HEK293 (cell line): ENCODE results near the gene OLFM1.

Experiments used
- CTCF ChIA-PET: fragments of 350-600 bp; formaldehyde crosslinking; extraction: SDS; loops from one replicate; lab custom pipeline; 2021; ENCODE audit warnings: antibody characterized with exemption; lab: Yijun Ruan, JAX
- POLR2A ChIA-PET: fragments of 300-600 bp; formaldehyde crosslinking; extraction: SDS; loops from one replicate; lab custom pipeline; 2020; ENCODE audit warnings: antibody characterized with exemption, inconsistent platforms; lab: Yijun Ruan, JAX
- H3K27ac ChIP-seq: fragments of 200-500 bp; sonication (Bioruptor generic); 2 replicates; pipeline ENCODE4 v1.5.1; 2014; ENCODE audit warnings: low read depth, low read length, control low read depth, inconsistent platforms; ENCODE audit errors: extremely low read depth
- H3K36me3 ChIP-seq, 2 experiments: fragments of 200-500 bp in 1 of 2; sonication (Bioruptor generic) in 1 of 2; 1 replicate in 1 of 2; 2 replicates in 1 of 2; pipeline ENCODE4 v1.5.1; 2014 to 2017; ENCODE audit warnings: inconsistent platforms in 2 of 2, low read length in 2 of 2; ENCODE audit not compliant: control insufficient read depth in 2 of 2, insufficient read depth in 1 of 2
- H3K4me1 ChIP-seq: fragments of 200-500 bp; sonication (Bioruptor generic); 2 replicates; pipeline ENCODE4 v1.5.1; 2014; ENCODE audit warnings: mild to moderate bottlenecking, low read length, inconsistent platforms; ENCODE audit not compliant: control insufficient read depth, insufficient read depth
- H3K4me3 ChIP-seq: 2 replicates; pipeline ENCODE4 v1.5.1; 2011; ENCODE audit warnings: low read depth, mild to moderate bottlenecking, control low read depth, low read length, moderate library complexity
- H3K9me3 ChIP-seq: fragments of 200-500 bp; sonication (Bioruptor generic); 2 replicates; pipeline ENCODE4 v1.5.1; 2014; ENCODE audit warnings: low read depth, low read length, inconsistent platforms; ENCODE audit not compliant: control insufficient read depth, insufficient read depth
- AEBP2 ChIP-seq: fragments of 450-650 bp; formaldehyde crosslinking; IDR thresholded peaks from 2 replicates; pipeline ENCODE4 v1.5.1; 2016; ENCODE audit warnings: missing biosample characterization, missing genetic modification characterization, borderline replicate concordance
- GLI2 ChIP-seq: fragments of 450-650 bp; formaldehyde crosslinking; IDR thresholded peaks from 2 replicates; pipeline ENCODE4; 2017; ENCODE audit warnings: missing biosample characterization, missing genetic modification characterization, low read depth, borderline replicate concordance
- HOXD13 ChIP-seq: sonication (generic); formaldehyde crosslinking; IDR thresholded peaks from 2 replicates; pipeline ENCODE4 v1.8.0; 2022; ENCODE audit warnings: missing genetic modification reagents, borderline replicate concordance
- OVOL3 ChIP-seq: fragments of 450-650 bp; formaldehyde crosslinking; IDR thresholded peaks from 2 replicates; pipeline ENCODE4 v1.5.1; 2016; ENCODE audit warnings: missing biosample characterization, missing genetic modification characterization
- SP7 ChIP-seq: fragments of 450-650 bp; formaldehyde crosslinking; IDR thresholded peaks from 2 replicates; pipeline ENCODE4 v1.5.1; 2016; ENCODE audit warnings: missing biosample characterization, missing genetic modification characterization
- TRIM28 ChIP-seq: IDR thresholded peaks from 2 replicates; pipeline ENCODE4 v1.6.1; 2011; ENCODE audit warnings: low read length, control low read depth, borderline replicate concordance
- YY1 ChIP-seq: fragments of 450-650 bp; formaldehyde crosslinking; IDR thresholded peaks from 2 replicates; pipeline ENCODE4 v1.5.1; 2018; ENCODE audit warnings: missing biosample characterization, missing genetic modification characterization
- YY2 ChIP-seq: fragments of 450-650 bp; formaldehyde crosslinking; IDR thresholded peaks from 2 replicates; pipeline ENCODE4 v1.5.1; 2016; ENCODE audit warnings: missing biosample characterization, missing genetic modification characterization
- ZBTB17 ChIP-seq: fragments of 450-650 bp; formaldehyde crosslinking; IDR thresholded peaks from 2 replicates; pipeline ENCODE4 v1.5.1; 2016; ENCODE audit warnings: missing biosample characterization, missing genetic modification characterization
- ZBTB49 ChIP-seq: fragments of 450-650 bp; formaldehyde crosslinking; IDR thresholded peaks from 2 replicates; pipeline ENCODE4 v1.5.1; 2016; ENCODE audit warnings: missing biosample characterization, missing genetic modification characterization, low read depth
- ZNF121 ChIP-seq: fragments of 450-650 bp; formaldehyde crosslinking; IDR thresholded peaks from 2 replicates; pipeline ENCODE4 v1.5.1; 2016; ENCODE audit warnings: missing biosample characterization, missing genetic modification characterization
- ZNF132 ChIP-seq: fragments of 450-650 bp; formaldehyde crosslinking; IDR thresholded peaks from 2 replicates; pipeline ENCODE4 v1.5.1; 2017; ENCODE audit warnings: missing biosample characterization, missing genetic modification characterization, borderline replicate concordance
- ZNF169 ChIP-seq: fragments of 450-650 bp; formaldehyde crosslinking; IDR thresholded peaks from 2 replicates; pipeline ENCODE4 v1.5.1; 2016; ENCODE audit warnings: missing biosample characterization, missing genetic modification characterization
- ZNF354C ChIP-seq: fragments of 450-650 bp; formaldehyde crosslinking; IDR thresholded peaks from 2 replicates; pipeline ENCODE4 v1.5.1; 2016; ENCODE audit warnings: missing biosample characterization, missing genetic modification characterization, low read depth, borderline replicate concordance
- ZNF37A ChIP-seq: fragments of 450-650 bp; IDR thresholded peaks from 2 replicates; pipeline ENCODE4 v1.5.1; 2018; ENCODE audit warnings: missing biosample characterization, missing genetic modification characterization
- ZNF394 ChIP-seq: fragments of 450-650 bp; formaldehyde crosslinking; IDR thresholded peaks from 2 replicates; pipeline ENCODE4 v1.5.1; 2016; ENCODE audit warnings: missing biosample characterization, missing genetic modification characterization, mild to moderate bottlenecking, moderate library complexity, borderline replicate concordance
- ZNF433 ChIP-seq: fragments of 450-650 bp; formaldehyde crosslinking; IDR thresholded peaks from 2 replicates; pipeline ENCODE4 v1.5.1; 2016; ENCODE audit warnings: missing biosample characterization, missing genetic modification characterization, low read depth
- ZNF488 ChIP-seq: fragments of 450-650 bp; formaldehyde crosslinking; IDR thresholded peaks from 2 replicates; pipeline ENCODE4 v1.5.1; 2016; ENCODE audit warnings: missing biosample characterization, missing genetic modification characterization
- ZNF514 ChIP-seq: fragments of 450-650 bp; formaldehyde crosslinking; IDR thresholded peaks from 2 replicates; pipeline ENCODE4 v1.5.1; 2016; ENCODE audit warnings: missing biosample characterization, missing genetic modification characterization
- ZNF521 ChIP-seq: fragments of 450-650 bp; formaldehyde crosslinking; IDR thresholded peaks from 2 replicates; pipeline ENCODE4 v1.5.1; 2017; ENCODE audit warnings: missing biosample characterization, mild to moderate bottlenecking, missing genetic modification characterization
- ZNF623 ChIP-seq: fragments of 450-650 bp; formaldehyde crosslinking; IDR thresholded peaks from 2 replicates; pipeline ENCODE4 v1.5.1; 2016; ENCODE audit warnings: missing biosample characterization, missing genetic modification characterization
- ZNF626 ChIP-seq: fragments of 450-650 bp; sonication (Bioruptor Pico); formaldehyde crosslinking; IDR thresholded peaks from 2 replicates; pipeline ENCODE4 v1.5.1; 2018; ENCODE audit warnings: missing biosample characterization, missing genetic modification characterization, inconsistent platforms
- ZNF660 ChIP-seq: fragments of 450-650 bp; IDR thresholded peaks from 2 replicates; pipeline ENCODE4 v1.5.1; 2018; ENCODE audit warnings: missing biosample characterization, mild to moderate bottlenecking, missing genetic modification characterization
- ZNF677 ChIP-seq: fragments of 450-650 bp; IDR thresholded peaks from 2 replicates; pipeline ENCODE4 v1.5.0; 2018; ENCODE audit warnings: missing biosample characterization, mild to moderate bottlenecking, missing genetic modification characterization, moderate library complexity
- ZNF704 ChIP-seq: fragments of 450-650 bp; formaldehyde crosslinking; IDR thresholded peaks from 2 replicates; pipeline ENCODE4 v1.5.1; 2016; ENCODE audit warnings: missing biosample characterization, missing genetic modification characterization
- ZNF747 ChIP-seq: fragments of 450-650 bp; formaldehyde crosslinking; IDR thresholded peaks from 2 replicates; pipeline ENCODE4 v1.5.1; 2016; ENCODE audit warnings: missing biosample characterization, missing genetic modification characterization
- ZNF843 ChIP-seq: fragments of 450-650 bp; formaldehyde crosslinking; IDR thresholded peaks from 2 replicates; pipeline ENCODE4 v1.5.1; 2016; ENCODE audit warnings: missing biosample characterization, missing genetic modification characterization

The OLFM1 gene

DNA sequence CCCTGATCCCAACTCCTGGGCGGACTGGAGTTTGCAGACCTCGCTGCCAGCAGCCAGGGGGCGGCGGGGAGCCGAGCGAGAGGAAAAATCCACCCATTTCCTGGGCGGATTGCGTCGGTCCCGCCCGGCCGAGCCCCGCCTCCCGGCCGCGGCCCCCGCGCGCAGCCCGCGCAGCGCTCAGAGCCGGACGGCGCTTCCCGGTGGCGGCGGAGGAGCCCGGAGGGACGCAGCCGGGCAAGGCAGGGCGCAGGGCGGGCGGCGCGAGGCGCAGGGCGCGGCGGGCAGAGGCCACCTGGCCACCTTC is at the start of gene OLFM1 (continued):
- TF ChIP-seq ZNF121 (tag by site-specific recombination) = no peak
- peak; percentile 67; the same call in 1 of the 2 replicates for TF ChIP-seq ZNF660 (tag by site-specific recombination)

- CTCF ChIA-PET = no interaction called here
- Histone ChIP-seq H3K4me1 (no peaks in the 10 kb centered on the region), H3K27ac (no peak overlapping the region), H3K9me3 (no peaks in the 10 kb centered on the region), H3K4me3 (no peak overlapping the region), H3K36me3 (no peaks in the 10 kb centered on the region)
- TF ChIP-seq ZNF394 (no peak), OVOL3 (tag by site-specific recombination) (no peak), ZNF843 (tag by site-specific recombination) (no peak), AEBP2 (tag by site-specific recombination) (no peak), ZNF488 (no peak), YY1 (tag by site-specific recombination) (no peak), ZNF704 (tag by site-specific recombination) (no peak), YY2 (tag by site-specific recombination) (no peak), ZNF514 (tag by site-specific recombination) (no peak), ZNF626 (tag by site-specific recombination) (no peak), ZNF37A (tag by site-specific recombination) (no peak), ZNF354C (tag by site-specific recombination) (no peak), ZNF623 (tag by site-specific recombination) (no peak), GLI2 (tag by site-specific recombination) (no peak), SP7 (no peak), ZNF677 (tag by site-specific recombination) (no peak), ZNF169 (tag by site-specific recombination) (no peak), ZBTB49 (tag by site-specific recombination) (no peak), ZNF521 (tag by site-specific recombination) (no peak)
- POLR2A ChIA-PET = no interaction called here
Measured at GRCh38 chr9:135038331-135038730, 49.1 kb upstream of the OLFM1 start.

- Histone ChIP-seq H3K9me3 (no peaks in the 10 kb centered on the region), H3K4me3 (no peak overlapping the region), H3K27ac (no peak overlapping the region), H3K4me1 (no peaks in the 10 kb centered on the region), H3K36me3 (no peaks in the 10 kb centered on the region)
- POLR2A ChIA-PET = no interaction called here
- CTCF ChIA-PET = no interaction called here
- TF ChIP-seq ZNF433 (tag by site-specific recombination) (no peak), ZBTB17 (tag by site-specific recombination) (no peak), ZBTB49 (tag by site-specific recombination) (no peak), ZNF132 (tag by site-specific recombination) (no peak), TRIM28 (no peak), ZNF747 (no peak), HOXD13 (CRISPR knock-in tag) (no peak)
Measured at GRCh38 chr9:135038826-135039225, 48.6 kb upstream of the OLFM1 start.
